Activated CD4-positive, alpha-beta memory T cell treated with anti-CD3 and anti-CD28 coated beads, Interleukin-2, amount 10 ng/mL, durations not matched to agents 7 days and 5 days (primary cell): ENCODE measurements around the gene FAIM2. TPM values are rescaled to one million over a fixed set of nuclear protein-coding genes. Genes with fewer than 3 reads are reported as not detected.

Source experiments
- CTCF ChIA-PET: fragments of 350-600 bp; sonication (Branson Sonifier 250); formaldehyde crosslinking; loops from one replicate; lab custom pipeline; 2021; ENCODE audit warnings: antibody characterized with exemption, inconsistent platforms; lab: Charles Lee
- POLR2A ChIA-PET: fragments of 350-600 bp; sonication (Branson Sonifier 250); formaldehyde crosslinking; loops from one replicate; lab custom pipeline; 2021; ENCODE audit warnings: antibody characterized with exemption; lab: Charles Lee
- DNase-seq: peaks from one replicate; pipeline ENCODE4 v3.0.0-alpha.2; 2020
- H3K27ac Mint-ChIP-seq: one replicate; pipeline ENCODE4 v1.8.0; 2021; ENCODE audit warnings: mild to moderate bottlenecking, mixed read lengths
- H3K27me3 Mint-ChIP-seq: one replicate; pipeline ENCODE4 v1.8.0; 2021; ENCODE audit warnings: mixed read lengths
- H3K36me3 Mint-ChIP-seq: one replicate; pipeline ENCODE4 v1.8.0; 2021; ENCODE audit warnings: low read depth, mixed read lengths
- H3K4me1 Mint-ChIP-seq: one replicate; pipeline ENCODE4 v1.8.0; 2021; ENCODE audit warnings: mixed read lengths
- H3K4me3 Mint-ChIP-seq: one replicate; pipeline ENCODE4 v1.8.0; 2021; ENCODE audit warnings: mild to moderate bottlenecking, mixed read lengths
- H3K9me3 Mint-ChIP-seq: one replicate; pipeline ENCODE4 v1.8.0; 2021; ENCODE audit warnings: mixed read lengths
- total RNA-seq, 2 experiments: library from RNA; stranded (reverse); gene quantifications; one replicate each; pipeline ENCODE4 v1.2.3, GENCODE V29; 2021

The FAIM2 gene
- total RNA-seq, 2 experiments from 2014 or later = 0.78 to 0.95 TPM

DNA sequence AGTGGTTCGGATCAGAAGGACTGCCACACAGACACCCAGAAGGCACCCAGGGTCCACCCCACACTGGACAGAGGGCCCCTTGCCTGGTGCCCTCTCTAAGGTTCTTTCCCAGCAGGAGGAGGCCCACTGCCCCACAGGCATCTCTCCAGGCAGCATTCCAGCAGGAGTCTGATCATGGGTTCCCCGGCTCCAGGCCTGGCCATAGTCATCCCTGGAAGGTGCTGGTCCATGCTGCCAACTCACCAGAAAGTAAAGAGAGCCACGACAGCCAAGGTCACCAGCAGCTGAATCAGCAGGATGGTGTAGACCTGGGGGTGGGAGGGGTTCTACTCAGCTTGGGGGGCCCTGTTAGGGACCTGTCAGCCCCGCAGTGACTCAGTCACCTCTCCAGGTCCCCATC lies 6.4 kb downstream of the FAIM2 start:
- H3K27me3 Mint-ChIP-seq = peaks cover 19% of the 10 kb centered on the region
- no peaks in the 10 kb centered on the region for H3K9me3 Mint-ChIP-seq
- ChIA-PET CTCF (no interaction called here), POLR2A (no interaction called here)
- no peaks in the 10 kb centered on the region for H3K4me1 Mint-ChIP-seq
- H3K36me3 Mint-ChIP-seq = no peaks in the 10 kb centered on the region
- no peak overlapping the region for H3K27ac Mint-ChIP-seq
- no peak overlapping the region for H3K4me3 Mint-ChIP-seq
- DNase-seq = no peak

DNA sequence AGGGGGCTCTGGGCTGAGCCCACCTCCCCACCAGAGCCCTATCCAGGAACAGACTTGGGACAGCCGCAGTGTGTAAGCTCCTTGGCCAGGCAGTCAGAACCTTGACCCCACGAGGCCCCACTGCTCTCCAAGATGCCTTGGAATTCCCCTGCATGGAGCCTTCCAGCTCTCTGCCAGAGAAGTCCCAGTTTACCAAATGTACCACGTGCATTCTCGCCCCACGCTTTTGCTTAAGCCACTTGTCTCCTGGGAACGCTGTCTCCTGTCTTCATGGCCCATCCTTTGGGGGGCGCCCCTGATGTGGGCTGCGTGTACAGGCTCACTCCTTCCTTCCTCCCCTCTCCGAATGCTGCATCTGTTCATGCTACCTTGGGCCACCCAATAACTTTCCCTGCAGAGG lies 7.9 kb downstream of the FAIM2 start:
- no peaks in the 10 kb centered on the region for H3K9me3 Mint-ChIP-seq
- no peak overlapping the region for H3K4me3 Mint-ChIP-seq
- H3K27me3 Mint-ChIP-seq = peaks cover 23% of the 10 kb centered on the region
- no peaks in the 10 kb centered on the region for H3K36me3 Mint-ChIP-seq
- no peak overlapping the region for H3K27ac Mint-ChIP-seq
- ChIA-PET POLR2A (no interaction called here), CTCF (no interaction called here)
- H3K4me1 Mint-ChIP-seq = no peaks in the 10 kb centered on the region
- DNase-seq = no peak

DNA sequence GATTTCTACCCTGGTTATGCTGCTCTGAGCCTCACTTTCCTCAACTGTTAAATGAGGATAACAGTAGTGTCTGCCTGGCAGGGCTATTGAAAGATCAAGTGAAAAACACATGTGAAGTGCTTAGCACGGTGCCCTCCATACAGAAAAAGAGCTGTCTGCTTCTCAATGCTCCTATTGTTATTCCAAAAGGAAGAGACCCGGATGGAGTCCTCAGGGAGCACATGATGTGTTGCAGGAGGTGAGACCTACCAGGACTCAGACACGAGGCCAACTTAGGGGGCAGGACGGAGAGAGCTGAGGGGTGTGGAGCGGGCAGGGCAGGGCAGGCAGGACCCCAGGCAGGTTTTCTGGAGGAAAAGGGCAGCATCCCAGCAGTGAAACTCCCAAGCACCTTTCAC lies 8.9 kb downstream of the FAIM2 start:
- ChIA-PET CTCF (no interaction called here), POLR2A (no interaction called here)
- H3K4me3 Mint-ChIP-seq = no peak overlapping the region
- no peaks in the 10 kb centered on the region for H3K4me1 Mint-ChIP-seq
- H3K27me3 Mint-ChIP-seq = peaks cover 22% of the 10 kb centered on the region
- no peak overlapping the region for H3K27ac Mint-ChIP-seq
- H3K36me3 Mint-ChIP-seq = no peaks in the 10 kb centered on the region
- no peak for DNase-seq
- H3K9me3 Mint-ChIP-seq = no peaks in the 10 kb centered on the region

DNA sequence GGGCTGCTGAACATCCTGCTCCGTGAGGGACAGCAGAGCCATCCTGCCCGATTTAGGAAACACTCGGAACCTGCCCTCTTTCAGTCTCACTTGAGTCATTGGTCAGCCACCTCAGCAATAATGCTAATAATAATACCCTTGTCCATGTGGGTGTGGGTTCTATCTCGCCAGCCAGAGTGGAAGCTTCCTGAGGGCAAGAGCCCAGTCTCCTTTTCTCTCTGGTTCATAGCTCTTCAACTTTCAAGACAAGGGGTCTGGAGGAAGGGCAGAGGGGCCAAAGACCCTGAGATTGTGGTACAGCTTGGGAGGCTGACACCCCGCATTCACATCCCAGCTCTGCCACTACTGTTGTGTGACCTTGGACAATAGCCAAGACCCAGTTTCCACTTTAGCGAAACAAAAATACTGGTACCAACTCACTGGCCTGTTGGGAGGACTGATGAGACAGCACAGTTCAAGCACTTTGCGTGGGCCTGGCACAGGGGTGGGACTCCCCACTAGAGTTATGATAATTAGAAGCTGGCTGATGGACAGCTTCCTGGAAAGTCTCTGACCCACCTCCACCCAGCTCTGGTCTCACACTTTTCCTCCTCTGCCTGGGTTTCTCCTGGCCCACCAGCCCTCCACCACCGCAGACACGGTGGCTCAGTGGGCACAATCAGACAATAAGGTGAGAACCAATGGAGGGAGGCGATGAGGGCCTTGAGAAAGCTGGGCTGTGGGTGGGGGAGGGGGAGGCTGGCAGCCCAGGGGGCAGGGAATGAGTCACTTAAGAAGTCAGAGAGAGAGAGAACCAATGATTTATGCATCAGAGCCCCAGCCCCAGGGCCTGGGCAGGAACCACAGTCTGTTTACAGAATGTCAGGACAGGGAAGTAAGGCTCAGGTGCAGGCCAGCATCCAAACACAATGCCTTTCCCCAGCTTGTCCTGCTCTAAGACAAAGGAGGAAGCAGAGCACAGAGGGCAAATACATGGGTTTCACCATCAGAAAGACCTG lies 9.6 kb downstream of the FAIM2 start:
- Mint-ChIP-seq H3K27me3 (peaks cover 15% of the 10 kb centered on the region), H3K36me3 (no peaks in the 10 kb centered on the region), H3K4me3 (no peak overlapping the region), H3K9me3 (no peaks in the 10 kb centered on the region), H3K27ac (no peak overlapping the region), H3K4me1 (no peaks in the 10 kb centered on the region)
- DNase-seq = no peak
- CTCF ChIA-PET = no interaction called here
- POLR2A ChIA-PET = no interaction called here

DNA sequence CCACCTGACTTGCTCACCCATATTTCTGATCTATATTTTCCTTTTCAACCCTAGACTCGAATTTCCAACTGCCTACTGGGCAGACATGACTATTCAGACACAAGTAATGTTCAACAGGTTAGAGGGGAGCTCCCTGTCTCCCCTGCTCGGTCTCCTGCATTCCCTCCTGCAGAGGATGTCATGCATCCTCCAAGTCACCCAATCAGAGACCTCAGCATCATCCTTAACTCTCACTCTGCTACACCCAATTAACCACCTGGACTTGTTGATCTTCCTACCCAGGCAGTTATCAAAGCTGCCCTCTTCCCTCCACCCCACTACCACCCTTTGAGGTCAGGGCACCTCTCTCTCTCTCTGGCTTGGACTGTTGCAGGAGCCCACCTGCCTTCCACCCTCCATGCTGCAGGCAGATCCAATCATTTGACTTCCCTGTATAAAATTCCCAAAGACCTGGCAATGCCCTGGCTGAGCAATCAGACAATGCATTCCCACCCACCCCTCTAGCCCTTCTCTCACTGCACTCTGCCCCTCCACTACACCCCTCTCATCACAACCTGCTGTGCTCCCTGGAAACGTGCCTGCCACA lies 10.9 kb downstream of the FAIM2 start:
- Mint-ChIP-seq H3K4me3 (no peak overlapping the region), H3K9me3 (no peaks in the 10 kb centered on the region), H3K4me1 (no peaks in the 10 kb centered on the region), H3K27ac (no peak overlapping the region), H3K27me3 (peaks cover 10% of the 10 kb centered on the region), H3K36me3 (no peaks in the 10 kb centered on the region)
- POLR2A ChIA-PET = no interaction called here
- no peak for DNase-seq
- CTCF ChIA-PET = interaction anchor here (1.6 to 1.7 kb wide), 2 partner anchors 74 to 115 kb away, joined by 3 to 5 read pairs; no protein-coding TSS in a partner anchor

DNA sequence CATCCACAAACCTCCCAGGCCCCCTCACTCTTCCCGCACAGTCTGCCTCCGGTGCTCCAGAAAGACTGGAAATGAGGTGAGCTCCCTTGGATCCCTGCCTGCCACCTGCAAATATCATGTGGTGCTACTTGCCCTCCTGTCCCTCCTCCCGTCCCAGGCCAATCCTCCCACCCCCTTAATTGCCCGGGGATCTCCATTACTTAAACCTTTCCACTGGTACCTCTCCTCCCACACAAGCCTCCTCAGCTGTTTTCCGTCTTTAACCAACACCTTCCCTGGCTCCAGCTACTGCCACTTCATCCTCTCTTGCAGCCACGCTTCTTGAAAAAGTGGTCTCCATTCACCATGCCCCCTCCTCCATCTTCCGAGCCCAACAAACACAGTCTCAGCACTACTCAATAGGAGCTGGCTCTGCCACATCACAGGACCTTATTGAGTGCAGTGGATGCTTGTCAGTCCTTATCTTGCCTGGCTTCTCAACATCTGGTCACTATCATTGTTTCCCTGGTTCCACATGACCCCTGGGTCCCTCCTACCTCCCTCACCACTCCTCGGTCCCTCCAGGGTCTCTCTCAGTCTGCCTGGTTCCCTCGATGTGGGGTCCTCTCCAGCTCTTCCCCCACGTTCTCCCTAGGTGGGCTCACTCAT lies 11.5 kb downstream of the FAIM2 start:
- Mint-ChIP-seq H3K4me3 (no peak overlapping the region), H3K4me1 (no peaks in the 10 kb centered on the region), H3K27me3 (peaks cover 11% of the 10 kb centered on the region), H3K9me3 (no peaks in the 10 kb centered on the region), H3K36me3 (no peaks in the 10 kb centered on the region), H3K27ac (no peak overlapping the region)
- no peak for DNase-seq
- ChIA-PET CTCF (interaction anchor here (1.6 to 1.7 kb wide), 2 partner anchors 75 to 115 kb away, joined by 3 to 5 read pairs; no protein-coding TSS in a partner anchor), POLR2A (interaction anchor here (1.0 kb wide), 1 partner anchor 37 kb away, joined by 3 read pairs; no protein-coding TSS in a partner anchor)

DNA sequence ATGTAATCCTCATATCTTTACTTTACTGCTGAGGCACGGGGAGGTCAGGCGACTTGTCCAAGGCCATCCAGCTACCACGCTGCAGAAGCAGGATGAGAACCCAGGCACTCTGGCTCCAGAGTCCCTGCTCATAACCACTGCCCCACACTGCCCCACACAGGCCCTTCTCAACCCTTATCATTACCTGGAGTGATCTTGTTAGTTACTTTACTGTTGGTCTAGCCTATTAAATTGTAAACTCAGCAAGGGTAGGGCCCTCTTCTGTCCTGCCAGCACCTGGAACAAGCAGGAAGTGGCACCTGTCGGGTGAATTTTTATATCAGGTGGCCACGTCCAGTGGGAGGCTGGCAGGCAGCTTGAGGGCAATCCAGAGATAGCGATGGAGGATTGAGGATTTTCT lies 12.2 kb downstream of the FAIM2 start:
- Mint-ChIP-seq H3K27me3 (peaks cover 15% of the 10 kb centered on the region), H3K4me1 (no peaks in the 10 kb centered on the region), H3K9me3 (no peaks in the 10 kb centered on the region), H3K27ac (no peak overlapping the region), H3K36me3 (no peaks in the 10 kb centered on the region), H3K4me3 (no peak overlapping the region)
- ChIA-PET POLR2A (interaction anchor here (1.0 kb wide), 1 partner anchor 38 kb away, joined by 3 read pairs; no protein-coding TSS in a partner anchor), CTCF (interaction anchor here (1.7 kb wide), 1 partner anchor 114 kb away, joined by 3 read pairs; no protein-coding TSS in a partner anchor)
- DNase-seq = no peak

DNA sequence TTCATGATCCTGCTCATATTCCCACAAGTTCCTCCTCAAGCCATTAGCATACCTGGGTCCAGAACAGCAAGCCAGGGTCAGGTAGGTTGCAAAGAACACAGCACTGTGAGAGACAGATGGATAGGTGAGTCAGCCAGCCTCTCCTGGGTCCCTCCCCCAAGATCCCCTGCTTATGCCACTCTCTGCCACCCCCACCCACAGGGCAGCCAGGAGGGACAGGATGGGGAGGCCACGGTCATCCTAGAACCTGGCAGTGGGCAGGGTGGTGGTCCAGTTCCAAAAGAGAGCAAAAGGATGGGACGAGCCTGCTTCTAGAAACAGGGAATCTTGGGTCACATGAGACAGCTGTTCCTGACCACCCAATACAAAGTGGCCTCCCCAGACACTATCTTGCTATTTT lies 12.7 kb downstream of the FAIM2 start:
- H3K9me3 Mint-ChIP-seq = no peaks in the 10 kb centered on the region
- ChIA-PET CTCF (interaction anchor here (1.7 kb wide), 1 partner anchor 114 kb away, joined by 3 read pairs; no protein-coding TSS in a partner anchor), POLR2A (no interaction called here)
- H3K27ac Mint-ChIP-seq = no peak overlapping the region
- peaks cover 15% of the 10 kb centered on the region for H3K27me3 Mint-ChIP-seq
- no peak overlapping the region for H3K4me3 Mint-ChIP-seq
- no peak for DNase-seq
- H3K4me1 Mint-ChIP-seq = no peaks in the 10 kb centered on the region
- H3K36me3 Mint-ChIP-seq = no peaks in the 10 kb centered on the region

DNA sequence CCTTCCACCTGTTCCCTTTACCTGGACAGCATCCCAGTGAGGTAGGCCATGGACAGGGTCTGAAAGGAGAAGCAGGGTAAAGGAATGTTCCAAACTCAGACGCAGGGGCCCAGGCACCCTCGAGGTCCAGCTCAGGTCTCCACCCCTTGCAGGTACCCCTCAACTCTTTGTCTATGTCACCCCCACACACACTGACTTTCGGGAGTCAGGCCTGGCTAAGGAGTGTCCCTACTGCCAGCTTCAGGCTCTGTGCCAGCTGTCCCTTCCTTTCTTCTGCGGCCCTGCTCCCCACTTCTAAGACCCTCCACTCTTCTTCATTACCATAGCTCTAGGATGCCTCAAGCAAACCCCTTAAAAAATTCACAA lies 13.6 kb downstream of the FAIM2 start:
- Mint-ChIP-seq H3K27me3 (peaks cover 18% of the 10 kb centered on the region), H3K36me3 (no peaks in the 10 kb centered on the region), H3K27ac (no peak overlapping the region), H3K9me3 (no peaks in the 10 kb centered on the region), H3K4me3 (no peak overlapping the region), H3K4me1 (no peaks in the 10 kb centered on the region)
- POLR2A ChIA-PET = no interaction called here
- DNase-seq = no peak
- CTCF ChIA-PET = interaction anchor here (0.8 to 1.6 kb wide), 2 partner anchors 23 to 56 kb away, joined by 4 to 7 read pairs; no protein-coding TSS in a partner anchor

DNA sequence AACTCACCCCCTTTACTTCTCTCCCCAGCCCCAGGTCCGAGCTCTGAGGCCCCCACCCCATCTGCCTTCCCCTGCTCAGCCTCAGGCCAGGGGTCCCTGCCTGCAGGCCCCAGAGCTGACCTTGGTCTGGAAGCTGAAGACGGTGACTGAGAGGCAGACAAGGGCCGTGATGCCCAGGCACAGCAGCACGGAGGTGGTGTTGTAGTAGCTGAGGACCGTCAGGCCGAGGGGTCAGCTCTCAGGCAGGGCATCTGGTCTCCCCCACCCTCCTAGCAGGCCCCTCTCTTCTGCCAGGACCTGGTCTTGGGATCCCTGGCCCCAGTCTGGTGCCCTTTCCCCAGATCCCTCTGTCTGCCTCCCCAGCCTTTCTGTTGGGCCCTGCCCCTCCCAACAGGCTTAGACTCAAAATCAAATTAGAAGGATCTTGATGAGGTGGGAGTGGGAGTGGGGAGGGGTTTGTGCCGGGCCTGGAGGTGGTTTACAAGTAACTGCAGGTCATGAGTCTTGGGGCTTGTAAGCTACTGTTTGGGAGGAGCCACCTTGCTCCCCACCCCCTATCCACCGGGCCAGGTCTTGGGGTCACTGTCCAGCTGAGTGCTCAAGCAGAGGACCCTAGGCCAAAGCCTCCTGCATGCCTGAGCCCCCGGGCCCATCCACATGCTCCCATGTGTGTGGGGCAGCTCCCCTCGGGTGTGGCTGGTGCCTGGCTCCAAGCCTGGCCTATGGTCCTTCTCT lies 14.2 kb downstream of the FAIM2 start:
- Mint-ChIP-seq H3K36me3 (no peaks in the 10 kb centered on the region), H3K27ac (no peak overlapping the region), H3K4me3 (no peak overlapping the region), H3K4me1 (no peaks in the 10 kb centered on the region), H3K27me3 (peaks cover 18% of the 10 kb centered on the region), H3K9me3 (no peaks in the 10 kb centered on the region)
- no peak for DNase-seq
- CTCF ChIA-PET = interaction anchor here (0.8 to 1.6 kb wide), 2 partner anchors 23 to 56 kb away, joined by 4 to 7 read pairs; no protein-coding TSS in a partner anchor
- POLR2A ChIA-PET = no interaction called here

DNA sequence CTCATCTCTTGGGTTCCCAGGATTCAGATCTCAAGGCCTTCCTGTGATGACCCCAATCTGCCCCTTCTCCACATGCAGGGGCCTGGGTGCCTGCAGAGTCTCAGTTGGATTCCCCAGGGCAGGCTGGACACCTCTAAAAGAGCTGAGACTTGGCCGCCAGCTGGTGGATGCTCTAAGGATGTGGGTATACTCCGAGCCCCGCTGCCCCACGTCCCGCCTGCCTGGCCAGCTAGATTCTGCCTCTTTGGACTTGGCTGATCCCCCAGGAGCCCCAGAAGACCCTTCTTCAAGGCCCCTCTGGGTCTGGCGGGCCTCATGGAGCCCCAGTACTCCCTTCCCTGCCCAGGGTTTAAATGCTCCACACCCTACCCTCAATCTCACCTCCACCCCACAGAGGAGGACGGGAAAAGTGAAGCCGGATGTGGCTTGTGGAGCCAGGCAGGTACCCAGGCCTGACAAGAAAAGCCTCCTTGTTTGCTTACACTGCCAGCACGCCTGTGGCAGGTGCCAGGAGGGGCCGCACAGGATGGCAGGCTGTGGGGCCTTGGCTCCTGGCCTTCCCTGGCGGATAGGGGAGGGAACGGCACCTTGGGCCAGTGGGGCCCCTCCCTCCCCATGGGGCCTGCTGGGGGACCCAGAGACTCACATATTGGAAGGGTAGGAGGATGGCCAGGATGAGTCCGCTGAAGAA lies 15.1 kb downstream of the FAIM2 start:
- Mint-ChIP-seq H3K27ac (peak overlapping the region; percentile 28), H3K4me1 (no peaks in the 10 kb centered on the region), H3K36me3 (no peaks in the 10 kb centered on the region), H3K9me3 (no peaks in the 10 kb centered on the region), H3K27me3 (peaks cover 21% of the 10 kb centered on the region), H3K4me3 (no peak overlapping the region)
- no peak for DNase-seq
- ChIA-PET CTCF (interaction anchor here (1.6 kb wide), 1 partner anchor 57 kb away, joined by 7 read pairs; no protein-coding TSS in a partner anchor), POLR2A (no interaction called here)
